K562 (cell line): ENCODE measurements around the gene PRSS37. TPM values are rescaled to one million over a fixed set of nuclear protein-coding genes. Genes with fewer than 3 reads are reported as not detected.

Experiments
- ATAC-seq: fragments of 200-7000 bp; cut with Tn5 transposase; 3 replicates; pipeline ENCODE4 v1.9.1; 2020; ENCODE audit warnings: moderate library complexity
- BruUV-seq: library from RNA; stranded (reverse); fragments of 400-500 nt; replicated peaks from 2 replicates; lab custom pipeline; 2021; lab: Mats Ljungman, UMichigan
- CTCF ChIA-PET: fragments of 300-600 bp; formaldehyde crosslinking; extraction: SDS; loops from one replicate; lab custom pipeline; 2021; ENCODE audit warnings: low intra/inter-chr PET ratio; lab: Yijun Ruan, JAX
- POLR2A ChIA-PET: fragments of 300-600, 350-650 bp; sonication (Branson Sonifier 250); formaldehyde crosslinking; extraction: SDS; loops from one replicate; lab custom pipeline; 2021; ENCODE audit warnings: antibody characterized with exemption, inconsistent platforms; lab: Yijun Ruan, JAX
- DNase-seq, 4 experiments: peaks; one replicate each; pipeline versions ENCODE4 v3.0.0 to v3.0.0-alpha.2; 2011 to 2018; ENCODE audit warnings: low spot score in 3 of 4, mixed read lengths in 3 of 4; ENCODE audit errors: extremely low read depth in 1 of 4
- FAIRE-seq: peaks from 2 replicates; lab custom pipeline; 2011; peaks lifted over from hg19 to GRCh38; lab: Jason Lieb, UNC
- H2AFZ ChIP-seq: 2 replicates; pipeline ENCODE4 v1.6.0; 2011; ENCODE audit warnings: low read depth, low read length, control low read depth, inconsistent platforms
- H3K27ac ChIP-seq: fragments of 200-600 bp; 3 replicates; pipeline ENCODE4 v1.8.0; 2011; ENCODE audit warnings: low read depth, mild to moderate bottlenecking, control low read depth, inconsistent platforms, low read length, moderate library complexity, mixed read lengths; ENCODE audit errors: extremely low read depth
- H3K27me3 ChIP-seq, 2 experiments: fragments of 300-600 bp in 1 of 2; 2 replicates in 1 of 2; 3 replicates in 1 of 2; pipeline versions ENCODE4 v1.6.0 to v1.8.0; 2011; ENCODE audit warnings: inconsistent platforms in 2 of 2, low read length in 2 of 2, mild to moderate bottlenecking in 1 of 2, mixed read lengths in 1 of 2, moderate library complexity in 1 of 2; ENCODE audit not compliant: control insufficient read depth in 2 of 2, insufficient read depth in 2 of 2
- H3K36me3 ChIP-seq: fragments of 300-600 bp; 3 replicates; pipeline ENCODE4 v1.8.0; 2011; ENCODE audit warnings: mild to moderate bottlenecking, low read length, inconsistent platforms; ENCODE audit not compliant: control insufficient read depth, insufficient read depth
- H3K4me1 ChIP-seq, 2 experiments: fragments of 200-600 bp in 1 of 2; replicated peaks in 1 of 2; 2 replicates in 1 of 2; 3 replicates in 1 of 2; pipeline versions ENCODE4 v1.5.1 to v1.8.0; 2011; ENCODE audit warnings: inconsistent platforms in 2 of 2, low read length in 2 of 2, mild to moderate bottlenecking in 1 of 2, mixed read lengths in 1 of 2, moderate library complexity in 1 of 2; ENCODE audit not compliant: control insufficient read depth in 2 of 2, insufficient read depth in 2 of 2
- H3K4me2 ChIP-seq: 2 replicates; pipeline ENCODE4 v1.6.1; 2011; ENCODE audit warnings: low read length, control low read depth, inconsistent platforms, mixed read lengths; ENCODE audit not compliant: insufficient read depth
- H3K4me3 ChIP-seq: fragments of 200-600 bp; sonication (generic), shearing (Covaris generic); 2 replicates; pipeline ENCODE4 v1.5.1; 2016; ENCODE audit warnings: control low read depth, inconsistent platforms
- H3K79me2 ChIP-seq: fragments of 200-600 bp; 3 replicates; pipeline ENCODE4 v1.8.0; 2011; ENCODE audit warnings: low read length, inconsistent platforms; ENCODE audit not compliant: control insufficient read depth, insufficient read depth
- H3K9ac ChIP-seq, 2 experiments: 2 replicates each; pipeline versions ENCODE4 v1.6.0 to v1.6.1; 2011; ENCODE audit warnings: low read depth in 2 of 2, low read length in 2 of 2, control low read depth in 1 of 2, inconsistent platforms in 1 of 2, mild to moderate bottlenecking in 1 of 2, mixed read lengths in 1 of 2; ENCODE audit not compliant: insufficient read depth in 1 of 2
- H3K9me1 ChIP-seq: one replicate; pipeline ENCODE4 v1.6.0; 2011; ENCODE audit warnings: inconsistent platforms, mild to moderate bottlenecking, low read length, moderate library complexity; ENCODE audit not compliant: control insufficient read depth, insufficient read depth
- H3K9me3 ChIP-seq: replicated peaks from 2 replicates; pipeline ENCODE4 v1.5.1; 2011; ENCODE audit warnings: low read depth, low read length, inconsistent platforms; ENCODE audit not compliant: control insufficient read depth, insufficient read depth
- H4K20me1 ChIP-seq: replicated peaks from 2 replicates; pipeline ENCODE4 v1.6.1; 2011; ENCODE audit warnings: low read length, inconsistent platforms, mixed read lengths; ENCODE audit not compliant: control insufficient read depth, insufficient read depth
- CHCHD3 ChIP-seq: fragments of 250-450 bp; sonication (Bioruptor Pico); IDR thresholded peaks from 2 replicates; pipeline ENCODE4 v2.1.2; 2022; ENCODE audit warnings: mild to moderate bottlenecking
- EGR1 ChIP-seq: fragments of 450-650 bp; conservative IDR thresholded peaks from 2 replicates; pipeline ENCODE4 v1.6.1; 2017; ENCODE audit warnings: mild to moderate bottlenecking
- NEUROD1 ChIP-seq: fragments of 150-350 bp; IDR thresholded peaks from 2 replicates; pipeline ENCODE4 v1.6.1; 2014; ENCODE audit warnings: borderline replicate concordance, low read length, low read depth; ENCODE audit not compliant: partially characterized antibody
- ZFP30 ChIP-seq: fragments of 250-450 bp; sonication (Bioruptor Pico); IDR thresholded peaks from 2 replicates; pipeline ENCODE4 v1.8.0; 2022; ENCODE audit warnings: moderate library complexity, mild to moderate bottlenecking, inconsistent platforms, borderline replicate concordance
- ZNF717 ChIP-seq: fragments of 250-450 bp; sonication (Bioruptor Pico); IDR thresholded peaks from 2 replicates; pipeline ENCODE4 v1.5.0; 2021
- ZNF76 ChIP-seq: fragments of 250-450 bp; sonication (Bioruptor Pico); IDR thresholded peaks from 2 replicates; pipeline ENCODE4 v1.4.0; 2020; ENCODE audit warnings: mild to moderate bottlenecking, moderate library complexity, borderline replicate concordance
- WGBS: fragments of 100-300 bp; shearing (Covaris generic); methylation state at CpG from one replicate; pipeline ENCODE4 v1.1.6; 2016; ENCODE audit warnings: low coverage, mixed read lengths; ENCODE audit not compliant: insufficient coverage; ENCODE audit errors: missing lambda C conversion rate; 5-methylcytosine and 5-hydroxymethylcytosine counted together
- in situ Hi-C: fragments of 300-500 bp; cut with MboI; formaldehyde crosslinking; loops from 4 replicates; pipeline ENCODE4 v1.15.0; 2018; ENCODE audit warnings: inconsistent platforms, mixed read lengths
- intact Hi-C: fragments of 100-400 bp; cut with micrococcal nuclease; formaldehyde crosslinking; loops from 2 replicates; pipeline ENCODE4 v1.14.2; 2022
- polyA plus RNA-seq, 8 experiments: library from polyadenylated mRNA; depleted of rRNA in 4 of 8; stranded (reverse) in 5 of 8; unstranded in 3 of 8; fragments of >200 nt; fragmentation: Nextera tagmentation in 2 of 8; fragmentation: Illumina TruSeq in 1 of 8; extraction: Ambion mirVana in 2 of 8; extraction: Trizol in 1 of 8; gene quantifications; 2 replicates each; pipeline versions ENCODE4 v1.2.1 to v1.2.3, GENCODE V29; 2011 to 2014; ENCODE audit warnings: inconsistent platforms in 1 of 8, missing spikeins in 1 of 8
- total RNA-seq, 7 experiments: library from RNA; depleted of rRNA in 6 of 7; stranded (reverse); fragments of >200 nt in 6 of 7; fragmentation: Illumina TruSeq in 2 of 7; extraction: Trizol in 2 of 7; gene quantifications; 2 replicates each; pipeline versions ENCODE4 v1.2.1 to v1.2.3, GENCODE V29; 2011 to 2021; ENCODE audit warnings: low replicate concordance in 1 of 7
- TF ChIP-seq, protein P1 (sequence below): fragments of 250-450 bp; sonication (Bioruptor Pico); IDR thresholded peaks from 2 replicates; pipeline ENCODE4 v1.8.0; 2022; ENCODE audit warnings: moderate library complexity, mild to moderate bottlenecking, inconsistent platforms
- TF ChIP-seq, protein P2 (sequence below), 2 experiments: fragments of 450-650 bp in 1 of 2; sonication (generic) in 1 of 2; formaldehyde crosslinking in 1 of 2; IDR thresholded peaks; 2 replicates each; pipeline versions ENCODE4 v1.7.1 to v1.9.0; 2016 to 2022; ENCODE audit warnings: inconsistent platforms in 1 of 2, mild to moderate bottlenecking in 1 of 2, missing genetic modification reagents in 1 of 2
- TF ChIP-seq, protein P3 (sequence below): sonication (generic); formaldehyde crosslinking; IDR thresholded peaks from 2 replicates; pipeline ENCODE4 v1.8.1; 2023; ENCODE audit warnings: mild to moderate bottlenecking, missing genetic modification reagents

Gene PRSS37
- total and polyA plus RNA-seq, 9 of the 15 experiments (the other 6 are each of a cell fraction or from before 2014, with no cell fraction given), result not detected

DNA sequence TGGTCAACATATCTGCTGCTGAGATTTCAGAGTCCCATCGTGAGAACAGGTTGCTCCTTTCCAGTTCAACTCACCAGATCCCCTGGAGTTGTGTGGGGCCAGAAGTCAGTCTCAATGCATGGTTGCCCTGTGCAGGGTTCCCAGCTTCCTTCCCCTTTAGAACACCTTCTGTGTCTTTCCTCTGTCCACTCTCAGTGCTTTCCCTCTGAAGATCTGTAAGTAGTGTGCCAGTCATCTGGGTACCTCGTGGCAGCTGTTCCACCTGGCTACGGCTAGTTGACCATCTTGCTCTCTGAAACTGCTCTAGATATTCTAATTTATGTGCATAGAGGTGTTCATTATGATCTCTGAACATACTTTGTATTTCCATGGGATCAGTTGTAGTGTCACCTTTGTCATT lies 36.1 kb upstream of the PRSS37 start (continued):
- TF ChIP-seq ZFP30 (CRISPR knock-in tag), result no peak
- TF ChIP-seq EGR1, result no peak
- TF ChIP-seq ZNF76 (CRISPR knock-in tag), result no peak
- TF ChIP-seq, protein P1, sequence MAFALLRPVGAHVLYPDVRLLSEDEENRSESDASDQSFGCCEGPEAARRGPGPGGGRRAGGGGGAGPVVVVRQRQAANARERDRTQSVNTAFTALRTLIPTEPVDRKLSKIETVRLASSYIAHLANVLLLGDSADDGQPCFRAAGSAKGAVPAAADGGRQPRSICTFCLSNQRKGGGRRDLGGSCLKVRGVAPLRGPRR (CRISPR knock-in tag), result no peak

DNA sequence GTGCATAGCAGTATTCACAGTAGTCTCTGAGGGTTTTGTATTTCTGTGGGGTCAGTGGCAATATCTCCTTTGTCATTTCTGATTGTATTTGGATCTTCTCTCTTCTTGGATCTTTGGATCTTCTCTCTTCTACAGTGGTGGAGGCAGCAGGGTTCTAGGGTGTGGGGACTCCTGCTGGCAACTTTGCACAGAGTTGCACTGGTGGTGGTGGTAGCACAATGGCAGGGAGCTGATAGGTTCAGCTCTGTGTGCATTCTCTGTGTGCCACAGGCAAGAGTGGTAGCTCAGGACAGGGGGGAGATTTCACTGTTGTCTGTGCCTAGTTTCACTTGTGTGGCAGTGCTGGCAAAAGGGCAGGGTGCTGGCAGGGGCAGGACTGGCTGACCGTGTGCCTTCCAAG lies 35.1 kb upstream of the PRSS37 start:
- no peak overlapping the region for H3K9ac ChIP-seq
- intact Hi-C loops, result no loop called here
- no peak overlapping the region for H2AFZ ChIP-seq
- 0% methylated on average over 1 of the region's 1 CpG for WGBS
- BruUV-seq, result no TSS peak
- H3K4me3 ChIP-seq, result no peak overlapping the region
- no peaks in the 10 kb centered on the region for H3K4me1 ChIP-seq
- H3K27me3 ChIP-seq, result no peaks in the 10 kb centered on the region
- H3K79me2 ChIP-seq, result no peaks in the 10 kb centered on the region
- H3K9me1 ChIP-seq, result no peaks in the 10 kb centered on the region
- FAIRE-seq (no peak), ATAC-seq (no peak), DNase-seq (no peak)
- CTCF ChIA-PET, result no interaction called here
- H3K36me3 ChIP-seq, result no peaks in the 10 kb centered on the region
- H4K20me1 ChIP-seq, result no peaks in the 10 kb centered on the region
- in situ Hi-C loops, result no loop called here
- no peaks in the 10 kb centered on the region for H3K9me3 ChIP-seq
- no peak overlapping the region for H3K4me2 ChIP-seq
- POLR2A ChIA-PET, result interaction anchor here (1.1 kb wide), 1 partner anchor 176 kb away, joined by 3 read pairs; no protein-coding TSS in a partner anchor
- H3K27ac ChIP-seq, result no peak overlapping the region
- no peak for TF ChIP-seq ZNF717 (CRISPR knock-in tag)
- TF ChIP-seq, protein P2, sequence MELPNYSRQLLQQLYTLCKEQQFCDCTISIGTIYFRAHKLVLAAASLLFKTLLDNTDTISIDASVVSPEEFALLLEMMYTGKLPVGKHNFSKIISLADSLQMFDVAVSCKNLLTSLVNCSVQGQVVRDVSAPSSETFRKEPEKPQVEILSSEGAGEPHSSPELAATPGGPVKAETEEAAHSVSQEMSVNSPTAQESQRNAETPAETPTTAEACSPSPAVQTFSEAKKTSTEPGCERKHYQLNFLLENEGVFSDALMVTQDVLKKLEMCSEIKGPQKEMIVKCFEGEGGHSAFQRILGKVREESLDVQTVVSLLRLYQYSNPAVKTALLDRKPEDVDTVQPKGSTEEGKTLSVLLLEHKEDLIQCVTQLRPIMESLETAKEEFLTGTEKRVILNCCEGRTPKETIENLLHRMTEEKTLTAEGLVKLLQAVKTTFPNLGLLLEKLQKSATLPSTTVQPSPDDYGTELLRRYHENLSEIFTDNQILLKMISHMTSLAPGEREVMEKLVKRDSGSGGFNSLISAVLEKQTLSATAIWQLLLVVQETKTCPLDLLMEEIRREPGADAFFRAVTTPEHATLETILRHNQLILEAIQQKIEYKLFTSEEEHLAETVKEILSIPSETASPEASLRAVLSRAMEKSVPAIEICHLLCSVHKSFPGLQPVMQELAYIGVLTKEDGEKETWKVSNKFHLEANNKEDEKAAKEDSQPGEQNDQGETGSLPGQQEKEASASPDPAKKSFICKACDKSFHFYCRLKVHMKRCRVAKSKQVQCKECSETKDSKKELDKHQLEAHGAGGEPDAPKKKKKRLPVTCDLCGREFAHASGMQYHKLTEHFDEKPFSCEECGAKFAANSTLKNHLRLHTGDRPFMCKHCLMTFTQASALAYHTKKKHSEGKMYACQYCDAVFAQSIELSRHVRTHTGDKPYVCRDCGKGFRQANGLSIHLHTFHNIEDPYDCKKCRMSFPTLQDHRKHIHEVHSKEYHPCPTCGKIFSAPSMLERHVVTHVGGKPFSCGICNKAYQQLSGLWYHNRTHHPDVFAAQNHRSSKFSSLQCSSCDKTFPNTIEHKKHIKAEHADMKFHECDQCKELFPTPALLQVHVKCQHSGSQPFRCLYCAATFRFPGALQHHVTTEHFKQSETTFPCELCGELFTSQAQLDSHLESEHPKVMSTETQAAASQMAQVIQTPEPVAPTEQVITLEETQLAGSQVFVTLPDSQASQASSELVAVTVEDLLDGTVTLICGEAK (IDR thresholded peaks at IDR 0.05), result no peak
- TF ChIP-seq, protein P2 (CRISPR knock-in tag; IDR thresholded peaks at IDR 0.05), result no peak
- TF ChIP-seq NEUROD1, result no peak
- no peak for TF ChIP-seq CHCHD3 (CRISPR knock-in tag)
- TF ChIP-seq, protein P3, sequence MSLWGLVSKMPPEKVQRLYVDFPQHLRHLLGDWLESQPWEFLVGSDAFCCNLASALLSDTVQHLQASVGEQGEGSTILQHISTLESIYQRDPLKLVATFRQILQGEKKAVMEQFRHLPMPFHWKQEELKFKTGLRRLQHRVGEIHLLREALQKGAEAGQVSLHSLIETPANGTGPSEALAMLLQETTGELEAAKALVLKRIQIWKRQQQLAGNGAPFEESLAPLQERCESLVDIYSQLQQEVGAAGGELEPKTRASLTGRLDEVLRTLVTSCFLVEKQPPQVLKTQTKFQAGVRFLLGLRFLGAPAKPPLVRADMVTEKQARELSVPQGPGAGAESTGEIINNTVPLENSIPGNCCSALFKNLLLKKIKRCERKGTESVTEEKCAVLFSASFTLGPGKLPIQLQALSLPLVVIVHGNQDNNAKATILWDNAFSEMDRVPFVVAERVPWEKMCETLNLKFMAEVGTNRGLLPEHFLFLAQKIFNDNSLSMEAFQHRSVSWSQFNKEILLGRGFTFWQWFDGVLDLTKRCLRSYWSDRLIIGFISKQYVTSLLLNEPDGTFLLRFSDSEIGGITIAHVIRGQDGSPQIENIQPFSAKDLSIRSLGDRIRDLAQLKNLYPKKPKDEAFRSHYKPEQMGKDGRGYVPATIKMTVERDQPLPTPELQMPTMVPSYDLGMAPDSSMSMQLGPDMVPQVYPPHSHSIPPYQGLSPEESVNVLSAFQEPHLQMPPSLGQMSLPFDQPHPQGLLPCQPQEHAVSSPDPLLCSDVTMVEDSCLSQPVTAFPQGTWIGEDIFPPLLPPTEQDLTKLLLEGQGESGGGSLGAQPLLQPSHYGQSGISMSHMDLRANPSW, result no peak
